HK-2 (cell line): ENCODE data around the gene CSGALNACT2.

Source experiments
- DNase-seq: peaks from one replicate; pipeline ENCODE4 v3.0.0-alpha.2; 2018; ENCODE audit not compliant: unreplicated experiment

CSGALNACT2 gene

GRCh38 chr10:43123361-43124093, 14.7 kb upstream of the CSGALNACT2 start:
- no peak for DNase-seq

- no peak for DNase-seq
Measured at GRCh38 chr10:43124094-43124521, 14.1 kb upstream of the CSGALNACT2 start.

- no peak for DNase-seq
Measured at GRCh38 chr10:43124574-43125273, 13.5 kb upstream of the CSGALNACT2 start.

GRCh38 chr10:43125274-43125845, 12.9 kb upstream of the CSGALNACT2 start:
- DNase-seq: no peak

GRCh38 chr10:43125881-43126731, 12.1 kb upstream of the CSGALNACT2 start:
- no peak for DNase-seq

GRCh38 chr10:43126759-43127424, 11.4 kb upstream of the CSGALNACT2 start:
- DNase-seq: no peak

GRCh38 chr10:43127442-43127841, 10.8 kb upstream of the CSGALNACT2 start:
- DNase-seq: no peak

GRCh38 chr10:43128331-43128730, 9.9 kb upstream of the CSGALNACT2 start:
- no peak for DNase-seq

- DNase-seq: peak; percentile 32
Measured at GRCh38 chr10:43128958-43129706, 9.1 kb upstream of the CSGALNACT2 start.

- no peak for DNase-seq
Measured at GRCh38 chr10:43130770-43131171, 7.5 kb upstream of the CSGALNACT2 start.

GRCh38 chr10:43131256-43131655, 7.0 kb upstream of the CSGALNACT2 start:
- no peak for DNase-seq

GRCh38 chr10:43131906-43132305, 6.3 kb upstream of the CSGALNACT2 start:
- no peak for DNase-seq

- no peak for DNase-seq
Measured at GRCh38 chr10:43132867-43133787, 5.1 kb upstream of the CSGALNACT2 start.

- DNase-seq: no peak
Measured at GRCh38 chr10:43134126-43134905, 3.9 kb upstream of the CSGALNACT2 start.

GRCh38 chr10:43135064-43135463, 3.2 kb upstream of the CSGALNACT2 start:
- DNase-seq: no peak

GRCh38 chr10:43135656-43136055, 2.6 kb upstream of the CSGALNACT2 start:
- DNase-seq: no peak

- no peak for DNase-seq
Measured at GRCh38 chr10:43136432-43136831, 1.8 kb upstream of the CSGALNACT2 start.

- DNase-seq: no peak
Measured at GRCh38 chr10:43136995-43137716, 1.1 kb upstream of the CSGALNACT2 start.
